Measurements from ENCODE around the gene STK32B. TPM values are rescaled to one million over a fixed set of nuclear protein-coding genes. Genes with fewer than 3 reads are reported as not detected.

STK32B gene
- total RNA-seq, 1 experiment from 2014 or later = 11.6 TPM

DNA sequence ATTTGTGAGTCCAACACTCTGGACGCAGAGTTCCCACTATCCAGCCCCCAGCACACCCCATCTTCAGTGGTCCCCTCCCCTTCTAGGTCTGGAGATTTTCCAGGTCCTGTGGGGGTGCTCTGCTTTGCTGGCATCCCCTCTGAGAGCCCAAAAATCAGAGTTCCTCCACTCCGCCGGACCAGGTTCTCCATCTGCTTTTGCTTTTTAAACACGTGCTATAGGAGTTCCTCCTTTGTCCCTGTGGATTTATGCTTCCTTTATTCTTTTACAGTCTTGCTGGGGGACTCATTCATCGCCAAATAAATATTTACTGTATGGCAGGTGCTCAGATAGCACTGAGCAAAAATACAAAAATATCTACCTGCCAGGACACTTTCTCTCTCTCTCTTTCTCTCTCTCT is 324.7 kb downstream of the STK32B start:
- CTCF ChIA-PET = no interaction called here
- in situ Hi-C loops (cut with HindIII; ENCODE audit: low pct_unique_long_range_greater_than_20kb, low sequenced_read_pairs) = no loop called here
- BruUV-seq (replicated peaks) = no TSS peak

DNA sequence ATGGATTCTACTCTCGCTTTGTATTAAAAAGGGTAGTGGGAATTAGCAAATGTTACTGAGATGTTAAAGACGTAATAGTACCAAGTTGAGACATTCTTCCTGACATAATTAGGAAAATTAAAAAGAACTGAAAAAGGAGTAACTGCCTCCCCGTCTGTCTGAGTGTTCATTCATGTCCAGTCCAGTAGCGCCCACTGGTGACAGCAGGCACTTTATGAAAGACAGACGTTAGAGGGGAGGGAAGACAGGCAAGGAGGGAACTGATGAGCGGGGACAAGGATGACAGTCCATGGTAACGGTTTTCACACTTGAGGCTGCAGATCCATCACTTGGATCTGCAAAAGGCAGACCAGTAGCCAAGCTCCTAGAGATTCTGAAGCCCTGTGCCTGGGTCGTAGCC is 326.7 kb downstream of the STK32B start:
- H3K27ac ChIP-seq (ENCODE audit: low read length) = no peak overlapping the region
- no peaks in the 10 kb centered on the region for H3K9me3 ChIP-seq (ENCODE audit: control insufficient read depth, insufficient read depth, low read depth, low read length)
- in situ Hi-C loops (cut with HindIII; ENCODE audit: low pct_unique_long_range_greater_than_20kb, low sequenced_read_pairs) = no loop called here
- intact Hi-C loops (cut with micrococcal nuclease; ENCODE audit: unreplicated experiment) = loop anchor here (10.0 kb wide), 1 partner anchor 323 kb away; the partner anchor contains the start of gene STK32B
- H3K4me1 ChIP-seq (ENCODE audit: control insufficient read depth, insufficient read depth, low read length) = no peaks in the 10 kb centered on the region
- no peaks in the 10 kb centered on the region for H3K36me3 ChIP-seq (ENCODE audit: control insufficient read depth, insufficient read depth, low read length)
- no TSS peak for BruUV-seq (replicated peaks)
- ChIA-PET CTCF (no interaction called here), POLR2A (no interaction called here)
- no peak overlapping the region for H3K4me3 ChIP-seq (ENCODE audit: low read depth in 2 of 2, low read length in 2 of 2)
- no peaks in the 10 kb centered on the region for H3K27me3 ChIP-seq (ENCODE audit: control insufficient read depth, insufficient read depth, low read length)
- TF ChIP-seq CTCF (IDR thresholded peaks at IDR 0.05) = peak; percentile 35
- TF ChIP-seq SIN3A (IDR thresholded peaks at IDR 0.05; ENCODE audit: borderline replicate concordance, insufficient read depth, low read depth, low read length) = no peak
- no peak for DNase-seq (ENCODE audit: low read depth, low spot score)
- ATAC-seq = no peak

More for the DNA sequence above, 324.7 kb downstream of the STK32B start:
- no peaks in the 10 kb centered on the region for H3K9me3 ChIP-seq (ENCODE audit: control insufficient read depth, insufficient read depth, low read depth, low read length)
- POLR2A ChIA-PET = no interaction called here
- peaks cover 5% of the 10 kb centered on the region for H3K4me1 ChIP-seq (ENCODE audit: control insufficient read depth, insufficient read depth, low read length)
- TF ChIP-seq TCF7L2 (IDR thresholded peaks at IDR 0.05; ENCODE audit: low read depth, low read length) = no peak
- TF ChIP-seq REST (IDR thresholded peaks at IDR 0.05; ENCODE audit: insufficient read depth in 1 of 2, low read depth in 2 of 2, low read length in 1 of 2) = no peak
- no peak for TF ChIP-seq SIN3A (IDR thresholded peaks at IDR 0.05; ENCODE audit: borderline replicate concordance, insufficient read depth, low read depth, low read length)
- TF ChIP-seq POLR2AphosphoS5 (IDR thresholded peaks at IDR 0.05; ENCODE audit: low read depth, low read length) = no peak
- no peak for TF ChIP-seq CTCF (IDR thresholded peaks at IDR 0.05)
- H3K27ac ChIP-seq (ENCODE audit: low read length) = no peak overlapping the region
- DNase-seq (ENCODE audit: low read depth, low spot score) (no peak), ATAC-seq (no peak)
- H3K27me3 ChIP-seq (ENCODE audit: control insufficient read depth, insufficient read depth, low read length) = no peaks in the 10 kb centered on the region
- no peaks in the 10 kb centered on the region for H3K36me3 ChIP-seq (ENCODE audit: control insufficient read depth, insufficient read depth, low read length)
- intact Hi-C loops (cut with micrococcal nuclease; ENCODE audit: unreplicated experiment) = loop anchor here (10.0 kb wide), 1 partner anchor 321 kb away; the partner anchor contains the start of gene STK32B
- H3K4me3 ChIP-seq (ENCODE audit: low read depth in 2 of 2, low read length in 2 of 2) = no peak overlapping the region

Data from Panc1 (cell line).